ENCODE measurements around the gene SLC5A5.
"Not testable (repeated sequence)": the region's sequence is repeated elsewhere in the genome, so short reads cannot be mapped to it uniquely, and the experiment has no call there.

Gene SLC5A5

GRCh38 chr19:17874758-17875135 is 3.0 kb downstream of the SLC5A5 start:
- H3K4me3 ChIP-seq (ENCODE audit: low read length), result no peak overlapping the region
- TF ChIP-seq CTCF (conservative IDR thresholded peaks at IDR 0.05; ENCODE audit: low read length), result no peak
- no peak for DNase-seq (ENCODE audit: low read depth)

GRCh38 chr19:17877696-17878095 is 6.0 kb downstream of the SLC5A5 start:
- no peak for TF ChIP-seq CTCF (conservative IDR thresholded peaks at IDR 0.05; ENCODE audit: low read length)
- DNase-seq (ENCODE audit: low read depth), result no peak
- H3K4me3 ChIP-seq (ENCODE audit: low read length), result no peak overlapping the region

- H3K4me3 ChIP-seq (ENCODE audit: low read length), result no peak overlapping the region
- DNase-seq (ENCODE audit: low read depth), result no peak
- no peak for TF ChIP-seq CTCF (conservative IDR thresholded peaks at IDR 0.05; ENCODE audit: low read length)
Observed at GRCh38 chr19:17879466-17879865, 7.7 kb downstream of the SLC5A5 start.

- H3K4me3 ChIP-seq (ENCODE audit: low read length), result no peak overlapping the region
- no peak for TF ChIP-seq CTCF (conservative IDR thresholded peaks at IDR 0.05; ENCODE audit: low read length)
- DNase-seq (ENCODE audit: low read depth), result no peak
Observed at GRCh38 chr19:17881701-17882100, 10.0 kb downstream of the SLC5A5 start.

- H3K4me3 ChIP-seq (ENCODE audit: low read length), result no peak overlapping the region
- no peak for TF ChIP-seq CTCF (conservative IDR thresholded peaks at IDR 0.05; ENCODE audit: low read length)
- no peak for DNase-seq (ENCODE audit: low read depth)
Observed at GRCh38 chr19:17883627-17884410, 12.1 kb downstream of the SLC5A5 start.

- no peak for TF ChIP-seq CTCF (conservative IDR thresholded peaks at IDR 0.05; ENCODE audit: low read length)
- H3K4me3 ChIP-seq (ENCODE audit: low read length), result no peak overlapping the region
- DNase-seq (ENCODE audit: low read depth), result no peak
Observed at GRCh38 chr19:17886515-17886914, 14.8 kb downstream of the SLC5A5 start.

GRCh38 chr19:17887221-17887620 is 15.5 kb downstream of the SLC5A5 start:
- not testable (repeated sequence) for H3K4me3 ChIP-seq (ENCODE audit: low read length); DNase-seq (ENCODE audit: low read depth)

All from AG10803 (cell line).